Keratinocyte (primary cell): ENCODE data around the gene ARL3.

ENCODE experiments used
- CTCF ChIP-seq, 3 experiments: IDR thresholded peaks in 1 of 3; conservative IDR thresholded peaks in 1 of 3; optimal IDR thresholded peaks in 1 of 3; 2 replicates in 2 of 3; 3 replicates in 1 of 3; pipeline versions ENCODE3 to v1.5.1; 2011; ENCODE audit warnings: low read length in 3 of 3, mild to moderate bottlenecking in 3 of 3, moderate library complexity in 2 of 3, control low read depth in 1 of 3, inconsistent platforms in 1 of 3; ENCODE audit not compliant: insufficient read depth in 2 of 3; ENCODE audit errors: extremely low read depth in 1 of 3
- EZH2 ChIP-seq: IDR thresholded peaks from one replicate; pipeline ENCODE4 v1.6.1; 2012; ENCODE audit warnings: inconsistent platforms, mild to moderate bottlenecking, low read length, moderate library complexity

DNA sequence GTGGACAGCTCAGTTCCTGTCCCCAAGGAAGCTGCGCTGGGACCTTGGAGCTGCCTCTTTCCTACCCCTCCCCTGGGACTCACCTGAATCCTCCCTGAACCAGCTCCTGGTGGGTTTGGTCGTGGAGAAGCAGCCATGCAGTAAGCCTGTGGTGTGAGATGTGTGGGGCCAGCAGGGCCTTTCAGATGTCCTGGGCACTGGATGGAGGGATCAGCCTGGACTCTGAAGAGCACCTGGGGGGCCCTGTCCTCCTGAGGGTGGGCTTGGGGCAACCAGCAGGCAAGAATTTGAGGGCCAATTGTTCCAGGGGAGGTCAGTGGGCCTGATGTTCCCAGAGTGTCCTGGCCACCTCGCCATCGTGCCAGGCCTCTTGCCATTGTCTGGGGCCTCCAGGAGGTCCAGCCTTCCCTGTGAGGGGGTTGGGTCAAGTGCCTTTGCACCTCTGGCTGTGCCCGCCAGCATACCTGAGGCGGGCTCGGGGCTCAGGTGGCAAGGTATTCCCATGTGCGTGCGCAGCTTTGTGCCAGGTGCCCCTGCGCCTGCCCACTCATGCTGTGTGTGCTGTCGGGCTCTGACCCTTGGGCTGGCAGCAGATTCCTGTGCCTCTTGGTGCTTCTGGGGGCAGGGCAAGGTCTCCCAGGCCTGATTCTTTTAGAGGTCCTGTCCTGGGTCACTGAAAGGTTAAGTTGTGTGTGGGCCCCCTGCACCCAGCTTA, 62.6 kb downstream of the ARL3 start:
- no peak for TF ChIP-seq CTCF (optimal IDR thresholded peaks at IDR 0.05 in 1 of 3, IDR thresholded peaks at IDR 0.05 in 1 of 3, conservative IDR thresholded peaks at IDR 0.05 in 1 of 3; ENCODE audit: extremely low read depth in 1 of 3, insufficient read depth in 2 of 3, low read length in 3 of 3)
- no peak for TF ChIP-seq EZH2
